CD4-positive, alpha-beta memory T cell (primary cell): ENCODE results near the gene ZGPAT. TPM values are rescaled to one million over a fixed set of nuclear protein-coding genes. Genes with fewer than 3 reads are reported as not detected.

Experiments
- CTCF ChIA-PET: fragments of 350-600 bp; sonication (Branson Sonifier 250); formaldehyde crosslinking; loops from one replicate; lab custom pipeline; 2021; ENCODE audit warnings: inconsistent platforms; ENCODE audit not compliant: partially characterized antibody; lab: Charles Lee
- POLR2A ChIA-PET: fragments of 350-600 bp; sonication (Branson Sonifier 250); formaldehyde crosslinking; loops from one replicate; lab custom pipeline; 2021; ENCODE audit not compliant: partially characterized antibody; lab: Charles Lee
- DNase-seq, 5 donors: peaks; one replicate each; pipeline versions ENCODE4 v3.0.0 to v3.0.0-alpha.2; 2020 to 2022; ENCODE audit warnings: mixed read lengths in 1 of 5
- H3K27ac ChIP-seq: one replicate; pipeline ENCODE4 v1.7.0; 2013; ENCODE audit warnings: low read depth, low read length
- H3K27me3 ChIP-seq: 2 replicates; pipeline ENCODE4 v1.7.0; 2013; ENCODE audit warnings: mild to moderate bottlenecking, low read length, moderate library complexity; ENCODE audit not compliant: insufficient read depth
- H3K36me3 ChIP-seq: 2 replicates; pipeline ENCODE4 v1.7.0; 2013; ENCODE audit warnings: mild to moderate bottlenecking, low read length, moderate library complexity; ENCODE audit not compliant: insufficient read depth
- H3K4me1 ChIP-seq: 2 replicates; pipeline ENCODE4 v1.7.0; 2013; ENCODE audit warnings: mild to moderate bottlenecking, low read length, moderate library complexity; ENCODE audit not compliant: insufficient read depth
- H3K4me3 ChIP-seq, 2 donors: one replicate each; pipeline ENCODE4 v1.7.0; 2013; ENCODE audit warnings: low read length in 2 of 2, mild to moderate bottlenecking in 1 of 2
- H3K9me3 ChIP-seq, 2 donors: one replicate each; pipeline ENCODE4 v1.7.0; 2013; ENCODE audit warnings: low read length in 2 of 2, control low read depth in 1 of 2; ENCODE audit not compliant: control insufficient read depth in 1 of 2
- H3K27ac Mint-ChIP-seq, 7 donors: one replicate each; pipeline ENCODE4 v1.8.0; 2020 to 2021; ENCODE audit warnings: mixed read lengths in 7 of 7, mild to moderate bottlenecking in 6 of 7, inconsistent platforms in 3 of 7, moderate library complexity in 3 of 7
- H3K27me3 Mint-ChIP-seq, 2 donors: one replicate each; pipeline ENCODE4 v1.8.0; 2020 to 2021; ENCODE audit warnings: mixed read lengths in 2 of 2
- H3K36me3 Mint-ChIP-seq, 2 donors: one replicate each; pipeline ENCODE4 v1.8.0; 2020 to 2021; ENCODE audit warnings: mixed read lengths in 2 of 2, inconsistent platforms in 1 of 2, mild to moderate bottlenecking in 1 of 2
- H3K4me1 Mint-ChIP-seq, 4 donors: one replicate each; pipeline ENCODE4 v1.8.0; 2020 to 2021; ENCODE audit warnings: mixed read lengths in 4 of 4, mild to moderate bottlenecking in 1 of 4
- H3K4me3 Mint-ChIP-seq, 8 donors: one replicate each; pipeline ENCODE4 v1.8.0; 2020 to 2021; ENCODE audit warnings: mixed read lengths in 8 of 8, mild to moderate bottlenecking in 7 of 8, moderate library complexity in 6 of 8, inconsistent platforms in 3 of 8
- H3K9me3 Mint-ChIP-seq, 8 donors: one replicate each; pipeline ENCODE4 v1.8.0; 2020 to 2021; ENCODE audit warnings: mixed read lengths in 8 of 8, mild to moderate bottlenecking in 5 of 8, inconsistent platforms in 3 of 8, moderate library complexity in 1 of 8
- intact Hi-C: fragments of 100-400 bp; cut with micrococcal nuclease; formaldehyde crosslinking; loops from one replicate; pipeline ENCODE4 v1.15.1; 2023
- polyA plus RNA-seq, 2 donors: library from polyadenylated mRNA; unstranded; fragments of 300-500 nt; fragmentation: Illumina TruSeq; gene quantifications; one replicate each; pipeline ENCODE4 v1.2.3, GENCODE V29; 2021
- total RNA-seq, 2 experiments: library from RNA; stranded (reverse); gene quantifications; one replicate each; pipeline ENCODE4 v1.2.3, GENCODE V29; 2021

Gene ZGPAT
- total and polyA plus RNA-seq, 4 experiments from 2014 or later: 34.6 to 69.5 (median 53.5) TPM

DNA sequence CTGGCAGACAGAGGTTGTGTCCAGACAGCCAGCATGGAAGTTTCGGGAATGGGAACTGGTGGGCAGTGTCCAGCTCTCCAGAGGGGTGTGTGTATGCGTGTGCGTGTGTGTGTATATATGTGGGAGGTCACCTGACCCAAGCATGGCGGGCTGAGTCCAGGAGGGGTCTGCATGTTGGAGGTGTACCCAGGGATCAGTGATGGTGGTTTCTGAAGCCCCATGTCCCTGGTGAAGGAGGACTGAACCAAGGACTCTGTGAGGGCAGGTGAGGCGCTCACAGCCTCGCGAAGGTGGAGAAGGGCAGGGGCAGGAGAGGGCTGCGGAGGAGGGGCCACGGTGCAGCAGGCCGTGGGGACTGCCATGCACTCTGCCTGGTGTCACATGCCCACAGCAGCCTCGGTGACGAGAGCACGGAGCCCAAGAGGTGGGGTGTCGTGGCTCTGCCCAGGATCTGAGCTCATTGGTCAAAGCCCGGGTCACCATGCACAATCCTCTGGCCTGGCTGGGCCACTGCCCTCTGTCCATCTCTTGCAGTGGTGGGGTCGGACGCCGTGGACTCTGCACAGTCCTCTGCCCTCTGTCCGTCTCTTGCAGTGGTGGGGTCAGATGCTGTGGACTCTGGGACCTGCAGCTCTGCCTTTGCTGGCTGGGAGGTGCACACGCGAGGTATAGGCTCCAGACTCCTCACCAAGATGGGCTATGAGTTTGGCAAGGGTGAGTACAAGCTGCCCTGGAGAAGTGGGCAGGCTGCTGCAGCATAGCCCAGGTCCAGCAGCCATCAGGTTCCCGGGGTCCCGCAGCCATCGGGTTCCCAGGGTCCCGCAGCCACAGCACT, 26.5 kb downstream of the ZGPAT start:
- Mint-ChIP-seq H3K27ac (peak overlapping the region in 3 of 7 donors; percentile 50 to 69 (median 60)), H3K4me3 (peak overlapping the region in 3 of 8 donors; percentile 12 to 54 (median 46)), H3K27me3 (no peaks in the 10 kb centered on the region), H3K9me3 (peaks cover 0 to 3% (median 0%) of the 10 kb centered on the region in 8 donors), H3K4me1 (peaks cover 19 to 28% (median 20%) of the 10 kb centered on the region in 4 donors), H3K36me3 (peaks cover 7 to 30% of the 10 kb centered on the region in 2 donors)
- peaks cover 22% of the 10 kb centered on the region for H3K36me3 ChIP-seq
- DNase-seq: no peak
- no peaks in the 10 kb centered on the region for H3K27me3 ChIP-seq
- no peaks in the 10 kb centered on the region for H3K9me3 ChIP-seq
- no peak overlapping the region for H3K4me3 ChIP-seq
- H3K4me1 ChIP-seq: peaks cover 54% of the 10 kb centered on the region
- intact Hi-C loops: no loop called here
- POLR2A ChIA-PET: interaction anchor here (1.0 to 7.0 kb wide), 4 partner anchors 26 to 310 kb away, joined by 3 to 202 read pairs (median 3); partner anchors contain the start of genes ARFRP1, RTEL1 and ZGPAT
- H3K27ac ChIP-seq: no peak overlapping the region
- CTCF ChIA-PET: interaction anchor here (1.6 kb wide), 1 partner anchor 26 kb away, joined by 7 read pairs; the partner anchor contains the start of genes ARFRP1 and ZGPAT

DNA sequence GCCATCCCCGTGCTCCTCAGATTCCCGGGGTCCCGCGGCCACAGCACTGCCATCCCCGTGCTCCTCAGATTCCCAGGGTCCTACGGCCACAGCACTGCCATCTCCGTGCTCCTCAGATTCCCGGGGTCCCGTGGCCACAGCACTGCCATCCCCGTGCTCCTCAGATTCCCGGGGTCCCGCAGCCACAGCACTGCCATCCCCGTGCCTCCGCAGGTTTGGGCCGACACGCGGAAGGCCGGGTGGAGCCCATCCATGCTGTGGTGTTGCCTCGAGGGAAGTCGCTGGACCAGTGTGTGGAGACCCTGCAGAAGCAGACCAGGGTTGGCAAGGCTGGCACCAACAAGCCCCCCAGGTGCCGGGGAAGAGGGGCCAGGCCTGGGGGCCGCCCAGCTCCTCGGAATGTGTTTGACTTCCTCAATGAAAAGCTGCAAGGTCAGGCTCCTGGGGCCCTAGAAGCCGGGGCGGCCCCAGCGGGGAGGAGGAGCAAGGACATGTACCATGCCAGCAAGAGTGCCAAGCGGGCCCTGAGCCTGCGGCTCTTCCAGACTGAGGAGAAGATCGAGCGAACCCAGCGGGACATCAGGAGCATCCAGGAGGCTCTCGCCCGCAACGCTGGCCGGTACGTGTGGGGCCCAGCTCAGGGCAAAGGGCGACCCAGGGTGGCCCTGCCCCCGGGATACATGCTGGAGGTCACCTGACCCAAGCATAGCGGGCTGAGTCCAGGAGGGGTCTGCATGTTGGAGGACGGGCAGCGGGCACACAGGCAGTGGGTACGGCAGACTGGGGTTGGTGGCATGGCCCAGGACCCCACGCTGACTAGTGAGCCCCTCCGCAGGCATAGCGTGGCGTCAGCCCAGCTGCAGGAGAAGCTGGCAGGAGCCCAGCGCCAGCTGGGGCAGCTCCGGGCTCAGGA, 27.4 kb downstream of the ZGPAT start:
- Histone ChIP-seq H3K27me3 (no peaks in the 10 kb centered on the region), H3K4me3 (peak overlapping the region in 1 of 2 donors; percentile 92), H3K9me3 (no peaks in the 10 kb centered on the region), H3K27ac (no peak overlapping the region), H3K36me3 (peaks cover 22% of the 10 kb centered on the region), H3K4me1 (peaks cover 45% of the 10 kb centered on the region)
- CTCF ChIA-PET: interaction anchor here (1.2 to 2.4 kb wide), 6 partner anchors 16 to 198 kb away, joined by 3 to 26 read pairs (median 8); partner anchors contain the start of genes ARFRP1, PTK6 and ZGPAT
- Mint-ChIP-seq H3K27ac (peak overlapping the region in 3 of 7 donors; percentile 79 to 97 (median 81)), H3K27me3 (no peaks in the 10 kb centered on the region), H3K4me1 (peaks cover 12 to 28% (median 16%) of the 10 kb centered on the region in 4 donors), H3K4me3 (peak overlapping the region in 6 of 8 donors; percentile 65 to 92 (median 90)), H3K36me3 (peaks cover 7 to 29% of the 10 kb centered on the region in 2 donors), H3K9me3 (peaks cover 0 to 3% (median 0%) of the 10 kb centered on the region in 8 donors)
- DNase-seq: no peak
- intact Hi-C loops: loop anchor here (5.0 kb wide), 1 partner anchor 222 kb away; the partner anchor contains the start of gene UCKL1
- POLR2A ChIA-PET: interaction anchor here (0.6 to 7.0 kb wide), 22 partner anchors 11 to 344 kb away, joined by 3 to 202 read pairs (median 10); partner anchors contain the start of genes ARFRP1, FNDC11, GMEB2 and OPRL1

DNA sequence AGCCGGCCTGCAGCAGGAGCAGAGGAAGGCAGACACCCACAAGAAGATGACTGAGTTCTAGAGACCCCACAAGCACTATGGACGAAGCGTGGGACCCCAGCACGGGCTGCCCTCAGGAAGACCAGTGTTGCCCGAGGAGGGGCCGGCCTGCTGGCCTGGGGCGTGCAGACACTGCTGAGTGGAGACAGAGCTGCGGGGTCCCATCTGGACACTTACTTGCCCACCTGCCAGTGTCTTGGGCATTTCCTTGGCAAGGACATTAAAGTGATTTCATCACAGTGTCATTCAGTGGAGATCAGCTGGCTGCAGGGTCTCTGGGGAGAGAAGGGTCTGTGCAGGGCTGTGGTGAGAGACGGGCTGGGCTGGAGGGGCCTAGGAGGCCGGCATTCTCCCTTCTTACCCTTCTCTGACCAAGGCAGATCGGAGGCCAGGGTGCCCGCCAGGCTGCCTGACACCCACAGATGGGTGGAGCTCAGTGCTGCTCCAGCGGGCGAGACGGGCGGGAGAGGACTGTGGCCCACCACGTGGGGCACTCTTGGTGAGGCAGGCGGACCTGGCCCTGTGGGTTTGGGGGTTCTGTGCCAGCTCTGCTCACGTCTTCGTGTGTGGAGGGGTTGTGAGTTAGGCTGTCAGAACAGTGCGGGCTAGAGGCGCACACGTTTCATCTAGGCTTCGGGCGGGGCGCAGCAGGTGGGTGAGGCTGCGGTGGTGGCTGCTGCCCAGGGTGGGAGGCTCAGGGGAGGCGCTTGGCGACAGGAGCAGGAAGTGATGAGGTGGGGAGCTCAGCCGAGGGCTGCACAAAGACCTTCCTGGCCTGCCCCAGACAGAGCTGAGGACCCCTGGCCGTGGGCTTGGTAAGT, 28.2 kb downstream of the ZGPAT start, which contains the start of gene LIME1:
Gene LIME1, plus strand, starts transcription at position 806 of the 860 bp plus-strand sequence. CDS start 886 bp downstream, outside the sequence.
- Histone ChIP-seq H3K36me3 (peaks cover 22% of the 10 kb centered on the region), H3K4me3 (peak within 1 kb of the TSS; percentile 91 to 92), H3K27me3 (no peaks in the 10 kb centered on the region), H3K9me3 (no peaks in the 10 kb centered on the region), H3K27ac (peak within 1 kb of the TSS; percentile 69), H3K4me1 (peaks cover 42% of the 10 kb centered on the region)
- Mint-ChIP-seq H3K4me3 (peak within 1 kb of the TSS; percentile 89 to 95 (median 91)), H3K9me3 (peaks cover 0 to 3% (median 0%) of the 10 kb centered on the region in 8 donors), H3K27me3 (no peaks in the 10 kb centered on the region), H3K36me3 (peaks cover 7 to 29% of the 10 kb centered on the region in 2 donors), H3K27ac (peak within 1 kb of the TSS; percentile 90 to 97 (median 94)), H3K4me1 (peaks cover 10 to 28% (median 15%) of the 10 kb centered on the region in 4 donors)
- DNase-seq: peak; percentile 85 to 91 (median 87)
- CTCF ChIA-PET: interaction anchor here (0.8 to 2.4 kb wide), 16 partner anchors 8 to 244 kb away, joined by 3 to 26 read pairs (median 4); partner anchors contain the start of genes ARFRP1, PTK6, SAMD10 and ZGPAT
- POLR2A ChIA-PET: interaction anchor here (0.6 to 7.0 kb wide), 37 partner anchors 8 to 343 kb away, joined by 3 to 202 read pairs (median 7); partner anchors contain the start of genes ARFRP1, FNDC11, GMEB2 and OPRL1
- intact Hi-C loops: loop anchor here (1.0 to 5.0 kb wide), 6 partner anchors 8 to 221 kb away; partner anchors contain the start of genes ARFRP1, STMN3 and UCKL1

DNA sequence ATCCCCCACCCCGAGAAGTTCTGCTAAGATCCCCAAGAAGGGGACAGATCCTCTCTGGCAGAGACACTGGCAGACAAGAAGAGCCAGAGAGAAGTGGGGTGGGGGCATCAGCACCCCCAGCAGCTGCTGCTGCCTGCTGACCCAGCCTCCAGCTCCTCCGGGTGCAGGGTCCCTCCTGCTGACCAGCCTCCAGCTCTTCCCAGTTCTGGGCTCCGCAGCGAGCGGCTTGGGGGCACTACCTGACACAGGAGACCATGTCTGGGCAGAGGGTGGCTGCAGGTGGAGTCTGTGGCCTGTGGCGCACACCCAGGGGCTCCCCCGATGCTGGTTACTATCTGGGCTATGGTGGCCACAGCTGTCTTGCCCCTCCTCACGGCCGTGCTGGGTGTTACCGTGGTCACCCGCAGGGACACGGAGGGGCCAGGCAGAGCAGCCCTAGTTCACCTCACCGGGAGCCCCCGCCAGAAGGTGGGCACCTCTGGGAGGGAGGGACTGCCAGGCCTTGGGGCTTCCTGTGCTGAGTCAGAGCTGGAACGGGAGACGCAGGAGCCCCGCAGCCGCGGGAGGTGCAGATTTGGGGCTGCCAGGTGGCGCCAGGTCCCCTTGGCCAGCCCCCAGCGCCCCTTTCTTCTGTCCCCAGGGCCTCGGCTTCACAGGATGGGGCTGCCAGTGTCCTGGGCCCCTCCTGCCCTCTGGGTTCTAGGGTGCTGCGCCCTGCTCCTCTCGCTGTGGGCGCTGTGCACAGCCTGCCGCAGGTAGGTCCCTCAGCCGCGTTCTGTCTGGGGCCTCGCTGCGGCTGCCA, 29.3 kb downstream of the ZGPAT start:
- intact Hi-C loops: loop anchor here (1.0 to 5.0 kb wide), 7 partner anchors 9 to 220 kb away; partner anchors contain the start of genes ARFRP1, STMN3 and UCKL1
- peaks cover 7 to 29% of the 10 kb centered on the region in 2 donors for H3K36me3 Mint-ChIP-seq
- no peaks in the 10 kb centered on the region for H3K27me3 Mint-ChIP-seq
- DNase-seq: peak; percentile 61 to 84 (median 66)
- Histone ChIP-seq H3K27ac (peak overlapping the region; percentile 69), H3K9me3 (no peaks in the 10 kb centered on the region), H3K4me3 (peak overlapping the region; percentile 91 to 92), H3K36me3 (peaks cover 22% of the 10 kb centered on the region), H3K27me3 (no peaks in the 10 kb centered on the region), H3K4me1 (peaks cover 40% of the 10 kb centered on the region)
- peak overlapping the region; percentile 90 to 97 (median 94) for H3K27ac Mint-ChIP-seq
- H3K4me3 Mint-ChIP-seq: peak overlapping the region; percentile 89 to 95 (median 91)
- POLR2A ChIA-PET: interaction anchor here (0.6 to 7.0 kb wide), 33 partner anchors 8 to 342 kb away, joined by 3 to 202 read pairs (median 8); partner anchors contain the start of genes ARFRP1, FNDC11, GMEB2 and OPRL1
- CTCF ChIA-PET: interaction anchor here (0.8 to 2.4 kb wide), 16 partner anchors 9 to 243 kb away, joined by 3 to 26 read pairs (median 4); partner anchors contain the start of genes ARFRP1, PTK6, SAMD10 and ZGPAT
- peaks cover 10 to 28% (median 15%) of the 10 kb centered on the region in 4 donors for H3K4me1 Mint-ChIP-seq
- peaks cover 0 to 3% (median 0%) of the 10 kb centered on the region in 8 donors for H3K9me3 Mint-ChIP-seq

- Mint-ChIP-seq H3K4me1 (peaks cover 10 to 28% (median 15%) of the 10 kb centered on the region in 4 donors), H3K36me3 (peaks cover 7 to 29% of the 10 kb centered on the region in 2 donors), H3K9me3 (peaks cover 0 to 3% (median 0%) of the 10 kb centered on the region in 8 donors), H3K27me3 (no peaks in the 10 kb centered on the region), H3K27ac (peak overlapping the region in 2 of 7 donors; percentile 72 to 97), H3K4me3 (peak overlapping the region; percentile 89 to 95 (median 91))
- intact Hi-C loops: loop anchor here (1.0 to 5.0 kb wide), 5 partner anchors 13 to 220 kb away; partner anchors contain the start of genes STMN3 and UCKL1
- Histone ChIP-seq H3K4me1 (peaks cover 35% of the 10 kb centered on the region), H3K27me3 (no peaks in the 10 kb centered on the region), H3K9me3 (no peaks in the 10 kb centered on the region), H3K4me3 (peak overlapping the region in 1 of 2 donors; percentile 92), H3K27ac (peak overlapping the region; percentile 69), H3K36me3 (peaks cover 22% of the 10 kb centered on the region)
- CTCF ChIA-PET: interaction anchor here (1.3 to 2.4 kb wide), 5 partner anchors 10 to 38 kb away, joined by 3 to 26 read pairs (median 6); partner anchors contain the start of genes ARFRP1 and ZGPAT
- peak in 1 of 5 donors; percentile 26 for DNase-seq
- POLR2A ChIA-PET: interaction anchor here (0.9 to 7.0 kb wide), 20 partner anchors 10 to 341 kb away, joined by 3 to 202 read pairs (median 18); partner anchors contain the start of genes ARFRP1, FNDC11, GMEB2 and OPRL1
These were observed 29.8 kb downstream of the ZGPAT start for GRCh38 chr20:63737695-63737944.
